ENCODE measurements around the gene UBE3C.
A peak's percentile ranks its signal among the peaks of the same experiment; 100 is the strongest.
"Not testable (repeated sequence)": the region's sequence is repeated elsewhere in the genome, so short reads cannot be mapped to it uniquely, and the experiment has no call there.

UBE3C gene

DNA sequence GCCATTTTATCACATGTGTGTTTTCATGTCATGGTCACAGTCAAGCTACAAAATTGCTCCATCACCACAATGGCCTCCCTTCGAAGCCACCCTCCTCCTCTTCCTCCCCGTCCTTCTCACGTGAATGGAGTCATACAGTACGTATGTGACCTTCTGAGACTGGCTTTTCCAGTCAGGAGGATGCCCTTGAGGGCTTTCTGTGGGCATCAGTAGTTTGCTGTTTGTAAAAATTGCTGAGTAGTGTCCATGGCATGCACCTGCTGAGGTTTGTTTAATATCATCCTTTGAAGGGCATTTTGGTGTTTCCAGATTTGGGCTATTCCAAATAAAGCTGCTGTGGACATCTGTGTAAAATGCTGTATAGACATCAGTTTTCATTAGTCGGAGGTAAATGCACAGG, 5.9 kb upstream of the UBE3C start:
- no peak for DNase-seq

DNA sequence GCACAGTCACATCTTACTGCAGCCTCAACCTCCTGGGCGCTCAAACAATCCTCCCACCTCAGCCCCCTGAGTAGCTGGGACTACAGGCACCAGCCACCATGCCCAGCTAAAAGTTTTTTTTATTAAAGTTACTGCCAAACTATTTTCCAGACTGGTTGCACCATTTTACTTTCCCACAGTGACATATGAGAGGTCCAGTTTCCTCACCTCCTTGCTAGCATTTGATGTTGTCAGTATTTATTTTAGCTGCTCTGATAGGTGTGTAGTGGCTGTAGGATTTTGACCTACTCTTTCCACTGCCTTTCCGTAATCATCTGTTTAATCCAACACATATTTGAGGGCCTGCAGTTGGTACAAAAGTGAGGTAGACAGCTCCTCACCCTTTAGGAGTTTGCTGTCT, 5.4 kb upstream of the UBE3C start:
- no peak for DNase-seq

DNA sequence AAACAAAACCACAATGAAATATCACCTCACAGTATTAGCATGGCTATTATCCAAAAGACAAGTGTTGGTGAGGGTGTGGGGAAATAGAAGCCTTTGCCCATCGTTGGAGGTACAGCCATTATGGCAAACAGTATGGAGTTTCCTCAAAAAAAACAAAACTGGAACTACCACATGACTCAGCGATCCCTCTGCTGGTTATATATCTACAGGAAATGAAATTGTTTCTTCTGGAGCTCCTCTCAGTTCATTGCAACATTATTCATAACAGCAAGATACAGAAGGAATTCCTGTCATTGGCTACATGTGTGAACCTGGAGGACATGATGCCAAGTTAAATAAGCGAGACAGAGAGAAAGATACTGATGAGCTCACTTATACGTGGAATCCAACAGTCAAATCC, 2.4 kb upstream of the UBE3C start:
- DNase-seq: peak; percentile 89

DNA sequence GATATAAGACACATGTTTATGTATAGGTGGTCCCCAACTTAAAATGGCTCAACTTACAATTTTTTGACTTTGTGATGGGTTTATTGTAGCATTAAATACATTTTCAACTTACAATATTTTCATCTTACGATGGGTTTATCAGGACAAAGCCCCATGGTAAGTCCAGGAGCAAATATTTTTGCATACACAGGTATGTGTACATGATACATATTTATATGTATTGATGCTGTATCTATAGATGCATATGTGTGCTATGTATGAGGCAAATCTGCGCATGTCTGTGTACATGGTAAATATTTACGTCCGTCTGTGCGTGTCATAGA, 664 bp upstream of the UBE3C start:
- DNase-seq: no peak

DNA sequence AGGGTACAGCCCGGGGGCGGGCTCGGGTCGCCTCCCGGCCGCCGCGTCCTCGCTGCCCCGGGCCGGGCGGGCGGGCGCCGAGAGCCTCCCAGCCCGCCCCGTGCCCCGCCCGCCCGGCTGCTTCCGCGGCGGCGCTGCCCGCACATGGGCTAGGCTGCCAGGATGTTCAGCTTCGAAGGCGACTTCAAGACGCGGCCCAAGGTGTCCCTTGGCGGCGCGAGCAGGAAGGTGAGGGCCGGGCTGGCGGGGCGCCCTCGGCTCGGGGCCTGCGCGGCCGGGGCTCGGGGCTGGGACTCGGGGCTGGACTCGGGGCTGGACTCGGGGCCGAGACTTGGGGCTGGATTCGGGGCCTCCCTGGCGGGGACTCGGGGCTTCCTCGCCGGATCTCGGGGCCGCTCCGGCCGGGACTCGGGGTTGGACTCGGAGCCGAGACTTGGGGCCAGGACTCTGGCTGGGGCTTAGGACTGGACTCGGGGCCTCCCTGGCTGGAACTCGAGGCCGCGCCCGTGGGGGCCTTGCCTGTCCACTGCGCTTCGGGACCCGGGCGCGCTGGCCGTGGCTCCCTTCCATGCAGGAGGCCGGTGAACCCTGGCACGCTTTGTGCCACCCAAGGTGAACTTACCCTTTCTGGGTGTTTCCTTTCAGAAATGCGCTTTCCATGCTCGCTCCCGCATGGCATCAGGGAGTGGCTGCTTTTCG, 534 bp downstream of the UBE3C start:
- DNase-seq: no peak

DNA sequence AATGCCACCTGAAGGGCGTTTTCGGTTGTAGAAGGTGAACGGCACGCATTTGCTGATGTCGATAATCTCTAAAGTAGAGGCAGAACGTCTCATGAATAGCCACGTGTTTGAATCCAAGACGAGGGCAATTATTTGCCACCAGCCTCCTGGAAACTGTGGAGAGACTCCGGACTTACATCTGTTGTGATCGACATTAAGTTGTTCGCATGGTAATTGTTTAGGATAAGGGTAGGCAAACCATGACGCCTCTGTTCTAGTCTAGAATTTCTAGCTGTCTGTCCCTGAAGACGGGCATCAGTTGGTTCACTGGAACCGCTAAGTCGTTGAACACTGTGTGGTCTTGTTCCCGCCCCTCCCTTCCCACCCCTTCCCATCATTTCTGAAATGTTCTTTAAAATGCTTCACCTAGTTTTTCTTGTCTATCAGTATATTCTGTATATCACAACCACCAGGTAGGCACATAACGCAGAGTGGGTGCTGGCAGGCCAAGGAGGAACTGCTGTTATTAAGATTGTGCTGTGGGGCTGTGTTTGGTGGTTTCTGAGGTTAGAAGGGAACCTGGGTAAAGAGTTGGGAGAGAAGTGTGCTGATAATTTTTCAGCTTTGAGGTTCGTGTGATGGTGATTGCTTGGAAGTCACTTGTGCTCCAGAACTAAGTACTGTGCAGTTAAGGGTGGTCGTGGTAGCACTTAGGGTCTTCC, 1.2 kb downstream of the UBE3C start:
- DNase-seq: peak; percentile 34

DNA sequence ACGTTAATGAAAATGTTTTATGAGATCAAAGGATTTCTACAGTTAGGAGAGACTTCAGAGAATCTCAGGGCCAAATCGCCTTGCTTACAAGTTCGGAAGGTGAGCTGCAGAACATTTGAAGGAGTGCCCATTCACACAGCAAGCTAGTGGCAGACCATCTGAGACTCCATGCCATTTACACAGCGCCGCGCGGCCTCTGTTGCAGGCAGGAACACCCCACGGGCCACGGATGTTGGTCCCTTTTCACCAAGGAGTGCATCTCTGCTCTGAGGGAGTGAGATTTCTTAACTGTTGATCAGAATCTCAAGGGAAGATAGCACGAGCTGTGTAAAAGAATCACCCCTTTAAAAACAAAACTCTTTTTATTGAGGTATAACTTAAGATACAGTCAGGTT, 1.8 kb downstream of the UBE3C start:
- DNase-seq: no peak

DNA sequence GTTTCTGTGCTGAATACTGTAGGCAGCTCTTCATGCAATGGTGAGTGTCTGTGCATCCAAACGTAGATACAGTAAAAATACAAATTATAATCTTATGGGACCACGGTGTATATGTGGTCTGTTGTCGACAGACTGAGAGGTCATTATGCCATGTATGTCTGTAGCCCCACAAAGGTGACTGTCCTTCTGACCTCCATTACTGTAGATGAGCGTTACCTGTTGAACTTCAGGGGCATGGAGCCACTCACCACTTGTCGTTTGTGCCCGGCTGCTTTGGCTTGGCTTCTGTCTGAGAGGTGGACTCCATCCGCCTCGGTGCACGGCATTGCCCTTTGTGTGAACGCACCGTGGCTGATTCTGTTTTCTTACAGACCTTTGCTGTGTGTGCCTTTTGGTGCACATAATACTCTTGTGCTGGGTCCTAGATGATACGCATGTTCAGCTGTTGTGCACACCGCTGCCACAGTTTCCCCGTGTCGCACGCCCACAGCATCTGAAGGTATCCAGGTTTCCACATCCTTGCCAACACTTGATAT, 2.9 kb downstream of the UBE3C start:
- DNase-seq: no peak

DNA sequence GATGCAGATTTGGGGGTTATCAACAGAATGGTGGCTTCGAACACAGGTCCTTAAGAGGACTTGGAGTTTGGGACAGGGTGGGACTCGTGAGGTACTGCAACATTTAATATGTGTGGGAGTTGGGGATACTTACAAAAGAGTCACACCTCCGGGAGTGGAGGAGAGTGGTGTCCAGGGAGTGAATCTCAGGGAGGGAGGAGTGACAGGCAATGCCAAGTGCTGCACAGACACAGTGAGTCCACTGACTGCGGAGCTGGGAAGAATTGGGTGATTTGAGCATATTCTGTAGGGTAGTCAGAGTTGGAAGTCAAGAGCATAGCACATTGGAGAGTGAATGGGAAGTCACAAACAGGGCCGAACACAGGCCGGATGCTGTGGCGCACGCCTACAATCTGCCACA, 5.1 kb downstream of the UBE3C start:
- DNase-seq: no peak

DNA sequence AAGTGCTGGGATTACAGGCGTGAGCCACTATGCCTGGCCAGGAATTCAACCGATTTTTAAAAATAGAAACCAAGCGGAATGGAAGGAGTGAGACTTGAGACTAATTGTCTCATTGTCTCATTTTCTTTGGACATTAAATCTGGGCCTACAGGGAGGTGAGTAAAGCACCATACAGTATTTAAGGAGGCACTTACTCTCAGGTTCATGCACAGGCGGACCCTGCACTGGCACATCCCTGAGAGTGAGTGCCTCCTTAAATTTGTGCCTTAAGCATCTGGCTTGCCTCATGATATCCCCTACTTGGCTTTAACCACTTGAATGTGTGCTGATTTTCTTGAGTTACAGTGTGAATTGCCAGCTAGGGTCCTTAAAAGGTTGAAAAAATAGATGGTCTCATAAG, 10.6 kb downstream of the UBE3C start:
- DNase-seq: no peak

DNA sequence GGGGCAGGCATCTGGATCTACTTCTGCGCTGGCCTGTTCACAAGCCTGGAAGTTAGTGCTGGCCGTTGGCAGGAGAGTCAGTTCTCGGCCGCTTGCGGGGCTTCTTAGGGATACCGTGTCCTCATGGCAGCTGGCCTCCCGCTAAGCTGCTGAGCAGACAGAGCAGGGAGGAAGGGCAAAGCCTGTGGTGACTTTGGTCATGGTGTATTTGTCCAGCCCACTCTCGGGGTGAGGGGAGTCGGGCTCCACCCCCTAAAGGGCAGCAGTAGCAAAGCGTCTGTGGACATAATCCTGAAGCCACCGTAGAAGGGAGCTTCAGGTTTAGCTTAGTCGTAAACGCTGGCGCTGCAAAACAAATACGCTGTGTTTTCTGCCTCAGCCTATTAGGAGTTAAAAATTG, 12.2 kb downstream of the UBE3C start:
- peak; percentile 18 for DNase-seq

DNA sequence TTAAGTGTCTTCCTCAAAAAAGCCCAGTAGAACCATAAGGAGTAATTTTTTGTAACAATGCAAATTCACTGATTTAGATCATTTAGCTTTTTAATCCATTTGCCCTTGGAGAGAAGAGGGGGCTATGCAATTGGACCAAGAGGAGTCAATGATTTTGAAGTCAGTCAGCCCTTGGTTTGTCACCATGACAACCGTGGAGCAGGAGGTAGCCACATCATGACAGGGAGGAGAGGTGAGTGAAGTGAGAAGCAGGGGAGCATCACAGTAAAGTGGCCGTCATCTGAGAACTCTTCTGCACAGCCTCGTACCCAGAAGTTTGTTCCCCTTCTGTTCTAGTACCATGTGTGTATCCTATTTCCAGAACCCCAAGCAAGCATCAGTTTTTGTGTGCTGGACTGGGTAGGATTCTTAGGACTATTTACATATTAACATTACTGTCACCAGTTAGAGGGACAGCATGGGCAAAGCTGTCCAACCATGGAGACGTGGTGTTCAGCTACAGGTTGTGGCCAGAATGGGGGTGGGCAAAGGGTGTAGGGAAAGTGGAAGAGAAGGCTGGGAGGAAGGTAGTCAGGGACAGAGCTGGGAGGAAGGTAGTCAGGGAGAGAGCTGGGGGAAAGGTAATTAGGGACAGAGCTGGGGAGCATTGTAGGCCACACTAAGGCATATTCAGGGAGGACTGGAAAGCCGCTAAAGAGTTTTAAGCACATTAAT, 13.1 kb downstream of the UBE3C start:
- DNase-seq: no peak

DNA sequence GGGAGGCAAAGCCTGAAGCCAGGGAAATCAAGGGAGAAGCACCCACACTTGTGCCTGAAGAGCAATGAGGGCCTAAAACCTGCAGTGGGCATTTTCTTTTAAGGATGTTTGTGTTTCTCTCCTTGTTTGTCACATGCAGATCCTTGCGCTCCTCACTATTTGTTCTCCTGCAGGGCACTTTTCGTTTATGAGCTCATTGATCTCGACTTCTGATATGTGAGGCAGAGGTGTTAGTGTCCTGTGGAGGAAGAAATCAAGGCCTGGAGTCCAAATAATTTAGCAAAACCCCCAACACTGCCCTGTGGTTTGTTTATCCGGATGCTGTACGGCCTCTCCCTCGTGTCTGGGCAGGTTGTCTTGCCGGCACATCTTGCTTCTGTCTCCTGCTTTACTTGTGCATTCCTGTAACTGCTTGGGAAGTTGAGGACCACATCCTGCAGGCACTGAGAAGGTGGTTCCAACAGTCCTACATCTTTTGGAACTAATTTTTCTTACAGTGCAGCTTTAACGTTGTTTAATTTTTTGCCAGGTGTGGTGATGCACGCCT, 13.7 kb downstream of the UBE3C start:
- DNase-seq: no peak

DNA sequence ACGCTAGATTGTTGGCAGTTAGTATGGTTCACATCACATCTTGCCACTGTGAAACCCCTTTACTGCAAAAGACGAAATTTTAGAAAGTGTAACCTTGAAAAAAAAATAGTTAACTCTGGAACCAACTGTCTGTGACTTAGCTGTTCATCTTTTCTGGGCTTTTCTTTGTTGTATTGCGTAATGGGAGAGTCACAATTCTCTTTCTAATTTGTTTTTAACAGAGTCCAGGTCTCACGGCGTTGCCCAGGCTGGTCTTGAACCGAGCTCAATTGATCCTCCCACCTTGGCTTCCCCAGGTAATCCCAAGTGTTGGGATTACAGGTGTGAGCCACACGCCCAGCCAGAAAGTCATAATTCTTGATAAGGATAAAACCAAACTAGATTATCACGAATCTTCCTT, 14.5 kb downstream of the UBE3C start:
- peak; percentile 19 for DNase-seq

DNA sequence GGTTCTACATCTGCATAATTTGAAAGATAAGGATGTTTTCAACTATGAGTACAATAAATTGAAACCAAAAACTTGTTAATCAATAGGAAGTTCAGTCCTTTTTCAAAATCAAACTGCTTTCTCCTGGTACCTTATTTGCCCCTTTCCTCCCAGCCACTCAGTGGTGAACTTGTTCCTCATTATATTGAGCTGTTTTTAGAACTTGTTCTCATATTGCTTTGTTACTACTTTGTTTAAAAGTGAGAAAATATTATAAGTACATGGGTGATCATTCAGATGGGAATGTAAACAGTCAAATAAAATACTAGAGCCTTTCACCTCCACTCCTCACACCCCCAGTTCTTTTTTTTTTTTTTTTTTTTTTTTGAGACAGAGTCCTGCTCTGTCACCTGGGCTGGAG, 17.2 kb downstream of the UBE3C start:
- no peak for DNase-seq

DNA sequence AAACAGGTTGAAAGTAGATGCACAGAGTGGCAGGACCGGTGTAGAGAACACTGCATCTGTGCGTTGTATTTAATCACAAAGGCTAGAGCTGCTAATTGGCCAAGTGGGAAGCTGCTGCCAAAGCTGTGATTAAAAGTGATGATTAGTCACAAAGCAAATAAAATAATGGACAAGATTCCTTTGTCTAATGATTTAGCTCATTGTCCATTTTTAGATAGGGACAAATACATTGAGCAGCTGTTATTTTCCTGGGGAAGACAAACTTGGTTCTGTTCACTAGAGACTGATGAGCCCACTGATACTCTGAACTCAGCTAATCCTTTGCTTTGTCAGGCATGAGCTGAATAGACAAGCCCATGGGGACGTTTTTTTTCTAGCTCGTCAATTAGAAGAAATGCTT, 19.7 kb downstream of the UBE3C start:
- DNase-seq: no peak

DNA sequence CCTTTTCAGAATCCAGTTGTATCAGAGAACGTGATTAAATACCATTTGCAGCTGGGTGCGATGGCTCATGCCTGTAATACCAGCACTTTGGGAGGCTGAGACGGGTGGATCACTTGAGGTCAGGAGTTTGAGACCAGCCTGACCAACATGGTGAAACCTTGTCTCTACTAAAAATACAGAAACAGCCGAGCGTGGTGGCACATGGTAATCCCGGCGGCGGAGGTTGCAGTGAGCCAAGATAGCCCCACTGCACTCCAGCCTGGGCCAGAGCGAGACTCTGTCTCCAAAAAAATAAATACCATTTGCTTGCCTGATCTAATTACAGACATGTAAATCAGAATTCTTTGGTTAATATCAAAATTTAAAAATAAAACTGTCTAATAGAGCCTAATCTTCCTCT, 20.8 kb downstream of the UBE3C start:
- not testable (repeated sequence) for DNase-seq

DNA sequence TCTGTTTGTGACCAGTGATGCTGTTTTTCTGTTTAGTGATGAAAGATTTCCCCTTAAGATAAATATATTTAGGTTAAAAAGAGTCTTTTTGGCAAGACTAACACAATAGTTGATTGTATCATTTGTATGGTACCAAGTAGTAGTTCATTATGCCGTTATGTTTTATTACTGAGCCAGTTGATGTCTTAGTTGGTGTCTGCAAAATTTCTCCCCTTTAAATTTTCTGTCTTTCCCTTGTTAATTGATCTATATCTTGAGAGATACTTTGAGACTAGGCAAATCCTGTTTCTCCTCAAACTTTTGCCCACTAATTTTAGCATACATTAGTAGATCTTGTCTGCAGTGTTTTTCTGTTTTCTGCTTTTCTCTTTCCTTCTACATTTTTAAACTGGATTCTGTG, 21.7 kb downstream of the UBE3C start:
- DNase-seq: no peak

DNA sequence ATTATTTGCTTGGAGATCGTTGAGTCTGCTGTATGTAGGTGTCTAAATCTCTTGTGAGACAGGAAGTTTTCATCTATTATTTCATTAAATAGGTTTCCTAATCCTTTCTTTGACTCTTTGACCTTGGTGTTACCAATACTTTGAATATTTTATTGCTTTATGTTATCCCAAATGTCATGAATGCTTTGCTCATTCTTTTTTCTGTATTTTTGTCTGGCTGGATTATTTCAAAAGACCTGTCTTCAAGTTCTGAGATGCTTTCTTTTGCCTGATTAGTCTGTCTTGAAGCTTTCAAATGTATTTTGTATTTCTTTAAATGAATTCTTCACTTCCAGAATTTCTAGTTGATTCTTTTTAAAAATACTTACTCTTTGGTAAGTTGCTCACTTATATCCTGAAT, 27.3 kb downstream of the UBE3C start:
- no peak for DNase-seq

DNA sequence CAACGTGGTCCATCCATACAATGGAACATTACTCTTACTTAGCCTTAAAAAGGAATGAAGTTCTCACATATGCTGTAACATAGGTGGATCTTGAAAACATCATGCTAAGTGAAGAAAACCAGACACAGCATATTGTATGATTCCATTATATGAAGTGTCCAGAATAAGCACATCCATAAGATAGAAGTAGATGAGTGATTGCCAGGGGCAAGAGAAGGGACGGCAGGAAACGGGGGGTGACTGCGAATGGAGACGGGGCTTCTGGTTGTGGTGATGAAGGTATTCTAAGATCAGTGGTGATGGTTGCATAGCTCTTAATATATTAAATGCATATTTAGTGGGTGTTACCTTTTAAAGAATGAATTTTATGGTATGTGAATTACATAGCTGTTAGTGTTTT, 29.8 kb downstream of the UBE3C start:
- DNase-seq: no peak

DNA sequence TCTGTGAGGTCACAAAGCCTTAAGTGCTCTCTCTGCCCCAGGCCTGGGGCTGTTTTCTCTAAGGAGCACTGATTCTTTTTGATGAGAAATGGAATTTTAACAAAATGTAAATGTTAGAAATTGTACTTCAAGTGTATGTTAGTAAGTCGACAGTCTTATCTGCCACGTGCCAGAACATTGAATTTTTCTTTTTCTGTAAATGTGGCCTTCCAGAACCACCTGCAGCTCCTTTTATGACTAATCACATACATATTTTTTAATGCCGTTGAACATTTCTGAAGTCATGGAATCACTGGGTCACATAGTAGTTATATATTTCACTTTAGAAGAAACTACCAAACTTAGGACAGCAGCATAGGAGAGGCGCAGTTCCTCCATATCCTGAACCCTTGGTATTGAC, 38.0 kb downstream of the UBE3C start:
- no peak for DNase-seq

DNA sequence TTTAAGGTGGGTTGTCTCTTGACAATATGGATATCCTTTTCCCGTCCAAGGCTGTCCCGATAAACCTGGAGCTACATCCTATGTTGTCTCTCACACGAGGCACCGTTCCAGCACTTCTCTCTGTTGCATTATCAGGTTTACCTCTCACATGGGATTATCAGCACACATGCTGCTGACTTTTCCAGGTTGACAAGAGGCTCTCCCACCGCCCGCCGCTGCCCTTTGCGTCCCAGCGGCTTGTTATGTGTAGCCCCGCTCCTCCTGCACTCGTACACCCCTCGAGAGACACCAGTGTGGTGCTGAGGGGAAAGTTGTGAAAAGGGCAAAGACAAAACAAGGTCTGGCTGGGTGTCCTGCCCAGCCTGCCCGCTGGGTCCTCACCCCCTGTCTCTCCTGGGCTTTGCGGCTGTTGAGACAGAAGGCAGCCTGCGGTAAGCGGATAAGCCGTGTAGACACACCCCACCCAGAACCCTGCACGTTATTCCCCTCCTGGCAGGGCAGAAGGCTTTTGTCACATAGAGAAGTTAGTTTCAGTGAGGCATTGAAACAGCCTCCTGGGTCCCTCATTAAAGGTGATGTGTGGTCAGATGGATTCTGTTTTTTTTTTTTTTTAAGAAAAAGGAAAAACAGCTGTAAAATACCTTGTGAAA, 38.7 kb downstream of the UBE3C start:
- DNase-seq: no peak

DNA sequence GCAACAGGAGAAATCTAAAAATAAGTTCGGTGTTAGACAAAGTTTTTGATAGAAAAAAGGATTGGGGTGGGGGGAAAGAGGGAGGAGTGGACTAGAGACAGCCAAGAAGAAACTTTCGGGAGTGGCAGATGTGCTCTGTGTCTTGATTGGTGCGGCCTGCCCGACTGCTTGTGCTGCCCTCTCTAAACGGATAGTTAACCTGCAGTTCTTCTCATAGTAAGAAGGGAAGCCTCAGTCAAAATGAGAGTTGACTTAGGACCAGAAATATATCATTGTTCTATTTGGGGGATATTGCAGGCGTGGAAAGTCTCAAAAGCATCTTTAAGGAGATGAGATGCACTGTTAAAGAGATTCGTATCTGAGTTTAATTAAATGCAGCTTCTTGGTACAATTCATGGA, 39.3 kb downstream of the UBE3C start:
- DNase-seq: no peak

Data from MV-4-11 (cell line).